Type B pancreatic cell (in vitro differentiated cells): ENCODE data around the gene NRXN2. TPM values are rescaled to one million over a fixed set of nuclear protein-coding genes. Genes with fewer than 3 reads are reported as not detected.

Source experiments
- DNase-seq: peaks from one replicate; pipeline ENCODE4 v3.0.0; 2021; ENCODE audit warnings: mixed read lengths; ENCODE audit not compliant: unreplicated experiment; ENCODE audit errors: extremely low spot score
- H3K27ac Mint-ChIP-seq: 2 replicates; pipeline ENCODE4 v1.8.0; 2021; ENCODE audit warnings: mild to moderate bottlenecking, mixed read lengths
- H3K27me3 Mint-ChIP-seq: 2 replicates; pipeline ENCODE4 v1.8.0; 2021; ENCODE audit warnings: mixed read lengths
- H3K36me3 Mint-ChIP-seq: 2 replicates; pipeline ENCODE4 v1.8.0; 2021; ENCODE audit warnings: mixed read lengths
- H3K4me1 Mint-ChIP-seq: one replicate; pipeline ENCODE4 v1.8.0; 2021; ENCODE audit warnings: mixed read lengths; ENCODE audit not compliant: unreplicated experiment
- H3K4me3 Mint-ChIP-seq: 2 replicates; pipeline ENCODE4 v1.8.0; 2021; ENCODE audit warnings: mild to moderate bottlenecking, mixed read lengths
- H3K9me3 Mint-ChIP-seq: 2 replicates; pipeline ENCODE4 v1.8.0; 2021; ENCODE audit warnings: mixed read lengths
- CTCF ChIP-seq: fragments of 200-600 bp; sonication (generic); conservative IDR thresholded peaks from 2 replicates; pipeline ENCODE4 v1.5.0; 2021; ENCODE audit warnings: antibody characterized with exemption, mild to moderate bottlenecking
- total RNA-seq: library from RNA; stranded (reverse); gene quantifications from 2 replicates; pipeline ENCODE4 v1.2.1, GENCODE V29; 2021; ENCODE audit warnings: low replicate concordance

Gene NRXN2
- total RNA-seq, 1 donor from 2014 or later: 22.1 TPM

- H3K27ac Mint-ChIP-seq: no peak overlapping the region
- no peaks in the 10 kb centered on the region for H3K4me1 Mint-ChIP-seq
- TF ChIP-seq CTCF: no peak
- H3K36me3 Mint-ChIP-seq: no peaks in the 10 kb centered on the region
- no peak for DNase-seq
- H3K4me3 Mint-ChIP-seq: no peak overlapping the region
- H3K9me3 Mint-ChIP-seq: peaks cover 11% of the 10 kb centered on the region
- H3K27me3 Mint-ChIP-seq: peaks cover 8% of the 10 kb centered on the region
These were observed 131.5 kb downstream of the NRXN2 start for GRCh38 chr11:64591257-64592233.

GRCh38 chr11:64590763-64591221, 132.2 kb downstream of the NRXN2 start, which contains the start of gene SLC22A12:
Gene SLC22A12 (plus strand): TSS chr11:64591220. CDS start chr11:64591557, 337 bp downstream.
- H3K27ac Mint-ChIP-seq: no peak within 1 kb of the TSS
- H3K4me1 Mint-ChIP-seq: no peaks in the 10 kb centered on the region
- TF ChIP-seq CTCF: no peak
- no peak within 1 kb of the TSS for H3K4me3 Mint-ChIP-seq
- no peak for DNase-seq
- H3K27me3 Mint-ChIP-seq: peaks cover 15% of the 10 kb centered on the region
- H3K36me3 Mint-ChIP-seq: no peaks in the 10 kb centered on the region
- peaks cover 11% of the 10 kb centered on the region for H3K9me3 Mint-ChIP-seq

- Mint-ChIP-seq H3K4me1 (no peaks in the 10 kb centered on the region), H3K4me3 (no peak overlapping the region), H3K9me3 (peaks cover 11% of the 10 kb centered on the region), H3K27ac (no peak overlapping the region), H3K36me3 (no peaks in the 10 kb centered on the region), H3K27me3 (peaks cover 23% of the 10 kb centered on the region)
- no peak for TF ChIP-seq CTCF
- no peak for DNase-seq
These were observed 134.3 kb downstream of the NRXN2 start for GRCh38 chr11:64588701-64589100.

- TF ChIP-seq CTCF: no peak
- Mint-ChIP-seq H3K27ac (no peak overlapping the region), H3K9me3 (peaks cover 11% of the 10 kb centered on the region), H3K4me1 (no peaks in the 10 kb centered on the region), H3K36me3 (no peaks in the 10 kb centered on the region), H3K4me3 (no peak overlapping the region), H3K27me3 (peaks cover 26% of the 10 kb centered on the region)
- no peak for DNase-seq
These were observed 136.6 kb downstream of the NRXN2 start for GRCh38 chr11:64586366-64586765.

GRCh38 chr11:64585150-64585549, 137.8 kb downstream of the NRXN2 start:
- Mint-ChIP-seq H3K4me1 (no peaks in the 10 kb centered on the region), H3K4me3 (no peak overlapping the region), H3K27ac (no peak overlapping the region), H3K36me3 (no peaks in the 10 kb centered on the region), H3K9me3 (peaks cover 11% of the 10 kb centered on the region), H3K27me3 (peaks cover 29% of the 10 kb centered on the region)
- no peak for TF ChIP-seq CTCF
- DNase-seq: no peak
